Activated T-cell treated with anti-CD3 and anti-CD28 coated beads, Interleukin-2, amount 50 U/mL, for 72 hours (primary cell): ENCODE measurements around the gene HIGD1A. TPM values are rescaled to one million over a fixed set of nuclear protein-coding genes. Genes with fewer than 3 reads are reported as not detected.
"Not testable (repeated sequence)": the region's sequence is repeated elsewhere in the genome, so short reads cannot be mapped to it uniquely, and the experiment has no call there.

Source experiments
- ATAC-seq, 2 donors: fragments of 150-1000 bp; cut with Tn5 transposase; replicated peaks in 1 of 2; 2 replicates each; pipeline ENCODE4 v1.10.0; 2021; ENCODE audit warnings: moderate library complexity in 2 of 2, mild to moderate bottlenecking in 1 of 2
- DNase-seq, 2 donors: peaks; one replicate each; pipeline ENCODE4 v3.0.0; 2021 to 2022; ENCODE audit warnings: mixed read lengths in 1 of 2
- H3K27ac Mint-ChIP-seq: one replicate; pipeline ENCODE4 v1.8.0; 2022; ENCODE audit warnings: mild to moderate bottlenecking, moderate library complexity, mixed read lengths
- H3K27me3 Mint-ChIP-seq: one replicate; pipeline ENCODE4 v1.8.0; 2022; ENCODE audit warnings: low read depth, mixed read lengths
- H3K36me3 Mint-ChIP-seq, 2 donors: one replicate each; pipeline ENCODE4 v1.8.0; 2022; ENCODE audit warnings: mixed read lengths in 2 of 2, mild to moderate bottlenecking in 1 of 2; ENCODE audit not compliant: insufficient read depth in 2 of 2
- H3K4me1 Mint-ChIP-seq: one replicate; pipeline ENCODE4 v1.8.0; 2022; ENCODE audit warnings: low read depth, mixed read lengths
- H3K4me3 Mint-ChIP-seq, 2 donors: one replicate each; pipeline ENCODE4 v1.8.0; 2022; ENCODE audit warnings: mild to moderate bottlenecking in 2 of 2, mixed read lengths in 2 of 2, moderate library complexity in 2 of 2
- H3K9me3 Mint-ChIP-seq, 2 donors: one replicate each; pipeline ENCODE4 v1.8.0; 2022; ENCODE audit warnings: mixed read lengths in 2 of 2
- total RNA-seq, 2 donors: library from RNA; stranded (reverse); gene quantifications; one replicate each; pipeline ENCODE4 v1.2.3, GENCODE V29; 2022

Gene HIGD1A
- total RNA-seq, 2 donors from 2014 or later, result 54.0 to 63.8 TPM

DNA sequence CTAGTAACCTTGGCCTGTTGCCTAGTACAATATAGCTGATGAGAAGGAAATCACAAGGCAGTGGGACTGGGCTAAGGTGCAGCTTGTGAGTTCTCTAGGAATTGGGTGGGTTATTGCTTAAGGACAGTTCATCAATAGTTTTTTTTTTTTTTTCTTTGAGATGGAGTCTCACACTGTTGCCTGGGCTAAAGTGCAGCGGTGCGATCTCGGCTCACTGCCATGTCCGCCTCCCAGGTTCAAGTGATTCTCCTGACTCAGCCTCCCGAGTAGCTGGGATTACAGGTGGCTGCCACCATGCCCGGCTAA lies 16.4 kb upstream of the HIGD1A start:
- Mint-ChIP-seq H3K9me3 (no peaks in the 10 kb centered on the region), H3K27ac (no peak overlapping the region), H3K4me3 (no peak overlapping the region), H3K27me3 (no peaks in the 10 kb centered on the region), H3K4me1 (no peaks in the 10 kb centered on the region), H3K36me3 (no peaks in the 10 kb centered on the region)
- DNase-seq (no peak), ATAC-seq (no peak)

DNA sequence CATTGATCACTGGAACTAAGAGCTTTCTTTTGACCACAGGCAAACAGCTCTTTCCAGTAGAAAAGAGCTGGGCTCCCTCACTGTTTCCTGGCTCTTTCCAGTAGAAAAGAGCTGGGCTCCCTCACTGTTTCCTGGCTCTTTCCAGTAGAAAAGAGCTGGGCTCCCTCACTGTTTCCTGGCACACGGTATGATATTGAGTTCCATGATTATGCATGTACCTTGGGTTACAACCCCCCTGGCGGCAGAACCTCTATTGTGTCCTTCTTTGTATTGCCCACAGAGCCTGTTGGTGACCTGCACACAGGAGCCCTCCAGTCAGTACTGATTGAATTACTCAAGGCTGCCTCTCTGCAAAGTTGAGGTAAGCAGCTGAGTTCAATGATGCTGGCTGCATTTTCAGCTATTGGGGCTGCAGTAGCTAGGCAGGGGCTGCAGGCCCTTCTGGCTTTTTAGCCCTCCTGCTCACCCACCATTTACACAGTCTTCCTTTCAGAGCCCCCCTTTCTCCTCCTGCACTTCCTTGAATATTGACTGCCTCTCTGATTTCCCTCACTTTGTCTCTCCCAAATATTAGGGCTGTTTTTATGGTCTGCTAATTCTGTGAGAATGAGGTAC lies 15.2 kb upstream of the HIGD1A start:
- Mint-ChIP-seq H3K4me1 (no peaks in the 10 kb centered on the region), H3K9me3 (no peaks in the 10 kb centered on the region), H3K27ac (no peak overlapping the region), H3K4me3 (no peak overlapping the region), H3K27me3 (no peaks in the 10 kb centered on the region), H3K36me3 (no peaks in the 10 kb centered on the region)
- ATAC-seq (peak in 1 of 2 donors; percentile 18), DNase-seq (no peak)

DNA sequence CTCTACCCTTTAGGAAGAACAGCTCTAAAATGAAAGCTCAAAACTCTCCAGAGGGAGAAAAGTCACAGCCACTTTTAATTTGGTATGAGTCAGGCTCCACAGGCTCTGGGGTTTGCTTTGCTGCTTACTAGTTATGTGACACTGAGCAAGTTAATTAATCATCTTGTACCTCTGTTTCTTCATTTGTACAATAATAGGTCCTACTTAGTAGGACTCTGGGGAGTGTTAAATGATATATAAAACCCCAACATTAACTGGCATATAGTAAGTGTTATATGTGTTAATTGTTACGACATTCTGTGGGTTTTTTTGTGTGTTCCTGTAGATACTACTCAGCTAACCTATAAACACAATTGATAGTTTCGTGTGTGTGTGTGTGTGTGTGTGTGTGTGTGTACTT lies 11.5 kb upstream of the HIGD1A start:
- no peaks in the 10 kb centered on the region for H3K27me3 Mint-ChIP-seq
- DNase-seq (no peak), ATAC-seq (peak in 1 of 2 donors; percentile 25)
- H3K27ac Mint-ChIP-seq, result no peak overlapping the region
- H3K4me3 Mint-ChIP-seq, result no peak overlapping the region
- H3K9me3 Mint-ChIP-seq, result no peaks in the 10 kb centered on the region
- H3K4me1 Mint-ChIP-seq, result no peaks in the 10 kb centered on the region
- no peaks in the 10 kb centered on the region for H3K36me3 Mint-ChIP-seq

DNA sequence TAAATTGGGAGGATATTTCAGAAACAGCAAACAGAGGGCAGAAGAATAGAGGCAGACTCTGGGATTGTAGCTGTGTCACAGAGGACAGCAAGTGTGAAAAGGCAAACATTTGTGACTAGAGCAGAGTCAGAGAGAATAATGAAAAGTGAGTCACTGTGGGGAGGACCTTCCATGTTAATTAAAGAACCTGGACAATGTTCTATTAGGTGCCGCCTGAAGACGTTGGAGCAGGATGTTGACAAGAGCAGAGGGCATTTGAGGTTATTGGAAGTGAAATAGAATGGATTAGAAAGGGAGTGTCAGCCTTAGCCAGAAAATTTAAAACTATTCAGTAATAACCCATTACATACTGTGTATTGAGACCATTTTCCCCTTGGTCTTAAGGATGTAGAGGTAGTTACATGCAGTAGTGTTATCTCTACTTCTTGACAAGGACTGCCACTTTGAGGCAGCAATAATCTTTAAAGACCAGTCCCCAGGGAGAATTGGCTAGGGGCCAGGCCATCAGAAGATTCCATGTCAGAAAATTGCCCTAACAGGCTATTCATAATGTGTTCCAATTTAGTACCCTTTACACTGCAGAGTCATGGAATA lies 10.7 kb upstream of the HIGD1A start:
- Mint-ChIP-seq H3K27ac (no peak overlapping the region), H3K36me3 (no peaks in the 10 kb centered on the region), H3K27me3 (no peaks in the 10 kb centered on the region), H3K4me1 (no peaks in the 10 kb centered on the region), H3K9me3 (no peaks in the 10 kb centered on the region), H3K4me3 (no peak overlapping the region)
- ATAC-seq, result no peak
- DNase-seq, result no peak

DNA sequence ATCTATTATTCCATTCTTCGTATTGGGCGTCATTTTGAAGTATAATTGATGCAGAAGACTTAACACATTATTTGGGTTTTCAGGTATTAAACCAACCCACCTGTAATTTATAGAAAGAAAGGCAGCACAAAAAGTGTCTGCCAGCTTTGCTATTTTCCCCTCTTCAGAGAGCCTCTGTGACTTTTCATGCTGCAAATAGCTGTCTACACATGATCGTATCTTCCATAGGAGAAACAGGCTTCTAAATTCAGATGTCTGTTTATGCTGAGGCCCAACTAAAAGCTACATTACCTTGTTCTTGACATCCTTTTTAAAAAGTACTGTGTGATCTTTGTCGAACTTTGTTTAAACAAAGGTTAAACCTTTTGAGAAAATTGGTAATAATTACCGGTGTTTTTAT lies 10.0 kb upstream of the HIGD1A start:
- H3K36me3 Mint-ChIP-seq, result no peaks in the 10 kb centered on the region
- H3K27me3 Mint-ChIP-seq, result peaks cover 2% of the 10 kb centered on the region
- no peak overlapping the region for H3K4me3 Mint-ChIP-seq
- no peaks in the 10 kb centered on the region for H3K4me1 Mint-ChIP-seq
- no peak overlapping the region for H3K27ac Mint-ChIP-seq
- DNase-seq (no peak), ATAC-seq (no peak)
- no peaks in the 10 kb centered on the region for H3K9me3 Mint-ChIP-seq

- not testable (repeated sequence) for H3K36me3 Mint-ChIP-seq, H3K4me1 Mint-ChIP-seq, ATAC-seq, H3K9me3 Mint-ChIP-seq, H3K4me3 Mint-ChIP-seq, DNase-seq, H3K27ac Mint-ChIP-seq
- peaks cover 17% of the 10 kb centered on the region for H3K27me3 Mint-ChIP-seq
Measured at GRCh38 chr3:42811118-42811883, 7.0 kb upstream of the HIGD1A start.

DNA sequence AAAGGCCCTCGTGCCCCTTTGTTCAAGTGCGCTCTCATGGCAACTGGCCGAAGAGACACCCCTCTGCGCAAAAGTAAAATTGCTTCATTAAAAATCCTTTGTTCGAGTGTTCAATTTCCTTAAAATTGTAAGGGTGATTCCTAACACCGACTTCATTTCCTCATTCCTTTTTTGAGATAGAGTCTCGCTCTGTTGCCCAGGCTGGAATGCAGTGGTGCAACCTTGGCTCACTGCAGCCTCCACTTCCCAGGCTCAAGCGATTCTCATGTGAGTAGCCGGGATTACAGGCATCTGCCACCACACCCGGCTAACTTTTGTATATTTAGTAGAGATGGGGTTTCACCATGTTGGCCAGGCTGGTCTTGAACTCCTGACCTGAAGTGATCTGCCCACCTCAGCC lies 6.4 kb upstream of the HIGD1A start:
- H3K4me3 Mint-ChIP-seq, H3K4me1 Mint-ChIP-seq, ATAC-seq, DNase-seq, H3K27ac Mint-ChIP-seq, H3K36me3 Mint-ChIP-seq, H3K9me3 Mint-ChIP-seq: not testable (repeated sequence)
- H3K27me3 Mint-ChIP-seq, result peaks cover 23% of the 10 kb centered on the region

DNA sequence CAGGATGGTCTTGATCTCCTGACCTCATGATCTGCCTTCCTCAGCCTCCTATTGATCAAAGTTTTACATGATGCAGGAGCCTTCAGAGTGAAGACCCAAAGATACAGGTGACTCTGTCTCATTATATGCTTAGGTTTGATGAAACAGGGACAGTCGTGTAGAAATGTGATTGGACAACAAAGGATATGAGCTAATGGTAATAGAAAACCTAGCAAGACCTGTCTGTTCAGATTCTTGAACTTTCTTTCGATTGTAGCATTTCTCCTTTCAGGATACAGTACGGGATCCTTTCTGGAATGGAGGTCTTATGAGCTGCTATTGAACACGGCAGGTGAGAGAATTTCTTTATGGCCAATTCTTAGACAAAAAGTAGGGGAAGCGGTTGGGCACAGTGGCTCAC lies 4.9 kb upstream of the HIGD1A start, which contains the start of gene ACKR2:
Gene ACKR2 (plus strand): TSS at position 244 of the 400 bp plus-strand sequence. CDS start 55,058 bp downstream, outside the sequence.
- Mint-ChIP-seq H3K9me3 (no peaks in the 10 kb centered on the region), H3K27ac (no peak within 1 kb of the TSS)
- no peak for DNase-seq

GRCh38 chr3:42807929-42808328 lies 3.6 kb upstream of the HIGD1A start:
- DNase-seq (no peak), ATAC-seq (no peak)
- no peak overlapping the region for H3K27ac Mint-ChIP-seq
- peaks cover 20% of the 10 kb centered on the region for H3K4me1 Mint-ChIP-seq
- peaks cover under 1 to 2% of the 10 kb centered on the region in 2 donors for H3K36me3 Mint-ChIP-seq
- H3K4me3 Mint-ChIP-seq, result no peak overlapping the region
- peaks cover 29% of the 10 kb centered on the region for H3K27me3 Mint-ChIP-seq
- no peaks in the 10 kb centered on the region for H3K9me3 Mint-ChIP-seq

More for the DNA sequence above, 4.9 kb upstream of the HIGD1A start, which contains the start of gene ACKR2:
- no peak for ATAC-seq
- H3K36me3 Mint-ChIP-seq, result no peaks in the 10 kb centered on the region
- peaks cover 15% of the 10 kb centered on the region for H3K4me1 Mint-ChIP-seq
- no peak within 1 kb of the TSS for H3K4me3 Mint-ChIP-seq
- H3K27me3 Mint-ChIP-seq, result peaks cover 29% of the 10 kb centered on the region

- Mint-ChIP-seq H3K9me3 (no peaks in the 10 kb centered on the region), H3K4me1 (peaks cover 43% of the 10 kb centered on the region), H3K27ac (no peak overlapping the region), H3K4me3 (peak overlapping the region; percentile 94 to 96), H3K36me3 (peaks cover 1 to 2% of the 10 kb centered on the region in 2 donors), H3K27me3 (peaks cover 29% of the 10 kb centered on the region)
- DNase-seq (no peak), ATAC-seq (no peak)
Measured at GRCh38 chr3:42805141-42805821, 991 bp upstream of the HIGD1A start.

DNA sequence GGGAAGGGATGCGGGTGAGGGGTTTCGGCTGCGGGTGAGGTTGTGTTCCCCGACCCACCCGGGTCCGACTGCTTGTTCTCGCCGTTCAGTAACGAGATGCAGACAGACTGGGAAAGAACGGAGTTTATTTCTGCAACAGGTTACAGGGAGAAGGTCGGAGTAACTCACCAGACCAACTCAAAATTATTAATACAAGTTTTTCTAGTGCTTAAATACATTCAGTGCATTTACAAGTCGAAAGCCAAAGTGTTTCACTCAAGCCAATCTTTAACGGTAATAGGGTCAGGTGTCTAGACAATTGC lies 492 bp upstream of the HIGD1A start:
- peaks cover 48% of the 10 kb centered on the region for H3K4me1 Mint-ChIP-seq
- no peak for DNase-seq

GRCh38 chr3:42803414-42804105 lies 730 bp downstream of the HIGD1A start:
- H3K36me3 Mint-ChIP-seq, result peaks cover 1 to 2% of the 10 kb centered on the region in 2 donors
- peak; percentile 39 to 48 for ATAC-seq
- H3K27ac Mint-ChIP-seq, result peak overlapping the region; percentile 91
- peak; percentile 33 to 51 for DNase-seq
- H3K4me3 Mint-ChIP-seq, result peak overlapping the region; percentile 94 to 96
- no peaks in the 10 kb centered on the region for H3K9me3 Mint-ChIP-seq
- H3K4me1 Mint-ChIP-seq, result peaks cover 54% of the 10 kb centered on the region
- H3K27me3 Mint-ChIP-seq, result peaks cover 24% of the 10 kb centered on the region

More for the DNA sequence above, 492 bp upstream of the HIGD1A start:
- Mint-ChIP-seq H3K27ac (no peak overlapping the region), H3K36me3 (peaks cover 1 to 2% of the 10 kb centered on the region in 2 donors), H3K27me3 (peaks cover 29% of the 10 kb centered on the region), H3K9me3 (no peaks in the 10 kb centered on the region), H3K4me3 (peak overlapping the region; percentile 94 to 96)
- no peak for ATAC-seq
